ACC112 (cell line): ENCODE data around the gene AMBRA1.

Source experiments
- H2AFZ ChIP-seq: fragments of 200-600 bp; sonication (generic); one replicate; pipeline ENCODE4 v1.6.0; 2017; ENCODE audit warnings: antibody characterized with exemption, low read length; ENCODE audit not compliant: unreplicated experiment
- H3K27ac ChIP-seq: fragments of 200-600 bp; sonication (generic); 2 replicates; pipeline ENCODE4 v1.5.1; 2014; ENCODE audit warnings: low read depth, mild to moderate bottlenecking, antibody characterized with exemption, low read length, moderate library complexity
- H3K27me3 ChIP-seq: fragments of 200-600 bp; sonication (generic); 2 replicates; pipeline ENCODE4 v1.6.1; 2014; ENCODE audit warnings: mild to moderate bottlenecking, antibody characterized with exemption, low read length, moderate library complexity, mixed read lengths; ENCODE audit not compliant: insufficient read depth
- H3K36me3 ChIP-seq: fragments of 200-600 bp; sonication (generic); 2 replicates; pipeline ENCODE4 v1.6.1; 2016; ENCODE audit warnings: mild to moderate bottlenecking, antibody characterized with exemption, low read length, moderate library complexity, mixed read lengths; ENCODE audit not compliant: insufficient read depth
- H3K4me1 ChIP-seq: fragments of 200-600 bp; sonication (generic); one replicate; pipeline ENCODE4 v1.6.1; 2016; ENCODE audit warnings: low read length, mixed read lengths; ENCODE audit not compliant: insufficient read depth, unreplicated experiment, control insufficient read depth
- H3K4me3 ChIP-seq: fragments of 200-600 bp; sonication (generic); 2 replicates; pipeline ENCODE4 v1.5.1; 2014; ENCODE audit warnings: mild to moderate bottlenecking, low read depth, low read length
- H3K79me2 ChIP-seq: fragments of 200-600 bp; sonication (generic); one replicate; pipeline ENCODE4 v1.6.0; 2016; ENCODE audit warnings: low read length; ENCODE audit not compliant: control insufficient read depth, unreplicated experiment, insufficient read depth

The AMBRA1 gene

DNA sequence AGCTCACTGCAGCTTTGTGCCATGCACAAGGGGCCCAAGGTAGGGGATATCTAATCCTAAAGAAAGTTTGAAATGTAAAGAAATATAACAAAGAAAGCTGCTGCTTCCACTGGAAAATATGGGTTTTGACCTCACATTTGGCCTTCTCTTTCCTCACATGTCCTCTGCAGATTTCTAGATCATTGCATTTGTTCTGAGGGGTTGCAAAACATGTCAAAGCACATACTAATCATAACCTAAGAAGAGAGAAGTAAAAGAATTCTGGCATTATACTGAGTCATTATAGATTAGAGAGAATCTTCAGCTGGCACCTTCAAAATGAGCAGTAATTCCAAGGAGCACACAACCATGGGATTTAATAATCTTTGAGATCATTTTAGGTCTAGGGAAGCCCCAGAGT is 109.7 kb downstream of the AMBRA1 start:
- Histone ChIP-seq H3K27ac (no peak overlapping the region), H3K27me3 (no peaks in the 10 kb centered on the region), H2AFZ (no peak overlapping the region), H3K79me2 (no peaks in the 10 kb centered on the region), H3K36me3 (no peaks in the 10 kb centered on the region), H3K4me3 (no peak overlapping the region), H3K4me1 (no peaks in the 10 kb centered on the region)

DNA sequence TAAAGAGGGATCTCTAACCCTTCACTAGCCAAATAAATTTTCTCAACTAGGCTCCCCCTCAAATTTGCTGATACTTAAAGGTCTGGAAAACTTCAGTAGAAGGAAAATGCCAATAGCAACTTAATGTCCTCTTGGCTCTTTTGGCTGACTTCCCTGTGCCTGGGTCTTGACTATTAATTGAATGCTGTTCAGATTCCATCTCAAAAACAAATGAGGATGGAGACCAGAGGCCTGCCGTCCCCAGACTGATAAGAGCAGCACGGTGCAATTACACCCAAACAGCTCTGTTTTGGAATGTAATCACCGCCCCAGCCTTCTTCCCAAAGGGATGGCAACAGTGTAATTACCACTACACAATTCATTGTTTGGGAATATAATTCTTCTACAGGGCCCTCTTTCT is 112.9 kb downstream of the AMBRA1 start:
- Histone ChIP-seq H3K4me3 (no peak overlapping the region), H3K27ac (no peak overlapping the region), H3K36me3 (no peaks in the 10 kb centered on the region), H3K27me3 (no peaks in the 10 kb centered on the region), H3K79me2 (no peaks in the 10 kb centered on the region), H3K4me1 (no peaks in the 10 kb centered on the region), H2AFZ (no peak overlapping the region)

DNA sequence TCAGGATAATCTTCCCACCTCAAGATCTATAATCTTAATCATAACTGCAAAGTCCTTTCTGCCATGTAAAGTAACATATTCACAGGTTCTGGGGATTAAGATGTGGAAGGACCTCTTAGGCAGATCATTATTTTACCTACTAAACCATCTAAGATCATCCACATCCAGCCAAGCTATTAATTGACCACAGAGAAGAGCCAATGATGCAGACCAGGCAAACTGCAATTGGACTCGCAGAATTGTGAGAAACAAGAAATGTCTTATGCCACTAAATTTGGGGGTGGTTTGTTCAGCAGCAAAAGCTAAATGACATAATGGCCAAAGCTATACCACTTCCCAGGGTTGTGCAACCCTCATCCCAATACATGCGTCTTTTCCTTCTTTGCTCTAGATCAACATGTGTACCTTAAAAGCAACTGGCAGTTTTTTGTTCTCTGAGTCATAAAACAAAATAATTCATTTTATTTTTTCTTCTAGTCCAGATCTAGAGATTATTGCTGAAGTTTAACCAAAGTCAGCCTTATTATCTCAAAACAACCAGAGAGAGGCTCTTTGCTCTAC is 113.6 kb downstream of the AMBRA1 start:
- Histone ChIP-seq H3K4me1 (no peaks in the 10 kb centered on the region), H3K36me3 (no peaks in the 10 kb centered on the region), H2AFZ (no peak overlapping the region), H3K4me3 (no peak overlapping the region), H3K79me2 (no peaks in the 10 kb centered on the region), H3K27me3 (no peaks in the 10 kb centered on the region), H3K27ac (no peak overlapping the region)

DNA sequence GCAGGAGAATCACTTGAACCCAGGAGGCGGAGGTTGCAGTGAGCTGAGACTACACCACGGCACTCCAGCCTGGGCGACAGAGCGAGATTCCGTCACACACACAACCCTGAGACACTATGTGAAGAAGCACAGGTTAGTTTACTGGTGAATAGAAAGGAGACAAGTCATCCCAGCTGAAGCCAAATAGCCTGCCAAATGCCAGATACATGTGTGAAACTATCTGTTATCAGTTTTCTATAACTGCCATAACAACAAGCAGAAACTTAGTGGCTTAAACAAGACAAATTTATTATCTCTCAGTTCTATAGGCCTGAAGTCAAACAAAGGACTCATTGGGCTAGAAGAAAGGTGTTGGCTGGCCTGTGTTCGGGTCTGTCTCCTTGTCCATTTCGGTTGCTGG is 114.2 kb downstream of the AMBRA1 start:
- H3K27me3 ChIP-seq, result no peaks in the 10 kb centered on the region
- no peak overlapping the region for H3K4me3 ChIP-seq
- H3K27ac ChIP-seq, result no peak overlapping the region
- H3K4me1 ChIP-seq, result no peaks in the 10 kb centered on the region
- H3K36me3 ChIP-seq, result no peaks in the 10 kb centered on the region
- no peak overlapping the region for H2AFZ ChIP-seq
- no peaks in the 10 kb centered on the region for H3K79me2 ChIP-seq

DNA sequence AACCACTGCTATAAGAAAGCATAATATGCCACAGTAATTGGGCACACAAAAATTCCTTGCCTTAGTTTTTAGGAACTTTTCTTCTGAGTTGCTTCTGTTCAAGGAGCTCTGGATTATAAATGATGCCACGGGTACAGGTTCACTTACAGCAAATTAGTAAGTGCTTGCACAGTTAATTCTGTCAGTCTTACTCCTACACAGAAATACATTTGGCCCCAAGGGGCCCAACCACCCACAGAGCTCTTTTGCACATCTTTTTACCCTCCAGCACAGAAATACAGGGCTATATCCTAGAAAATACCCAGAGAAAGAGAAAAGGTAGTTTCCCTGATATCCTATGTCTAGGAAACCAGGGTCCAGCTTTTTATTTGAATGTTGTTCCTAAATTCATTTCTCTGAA is 115.6 kb downstream of the AMBRA1 start:
- H2AFZ ChIP-seq, result no peak overlapping the region
- H3K27me3 ChIP-seq, result no peaks in the 10 kb centered on the region
- no peak overlapping the region for H3K4me3 ChIP-seq
- no peaks in the 10 kb centered on the region for H3K79me2 ChIP-seq
- no peaks in the 10 kb centered on the region for H3K36me3 ChIP-seq
- peaks cover 1% of the 10 kb centered on the region for H3K4me1 ChIP-seq
- H3K27ac ChIP-seq, result no peak overlapping the region

DNA sequence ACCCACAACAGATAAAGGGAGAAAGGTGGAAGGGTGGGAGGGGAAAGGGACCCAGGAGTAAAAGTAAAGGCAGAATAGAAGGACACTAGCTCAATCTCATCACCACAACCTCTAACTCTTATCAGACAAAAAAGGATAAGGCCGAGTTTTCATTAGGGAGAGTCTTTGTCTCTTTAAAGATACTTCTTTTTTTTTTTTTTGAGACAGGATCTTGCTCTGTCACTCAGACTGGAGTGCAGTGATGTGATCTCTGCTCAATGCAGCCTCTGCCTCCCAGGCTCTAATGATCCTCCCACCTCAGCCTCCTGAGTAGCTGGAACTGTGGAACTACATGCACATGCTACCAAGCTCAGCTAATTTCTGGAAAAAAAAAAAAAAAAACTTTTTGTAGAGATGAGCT is 116.7 kb downstream of the AMBRA1 start:
- no peak overlapping the region for H2AFZ ChIP-seq

DNA sequence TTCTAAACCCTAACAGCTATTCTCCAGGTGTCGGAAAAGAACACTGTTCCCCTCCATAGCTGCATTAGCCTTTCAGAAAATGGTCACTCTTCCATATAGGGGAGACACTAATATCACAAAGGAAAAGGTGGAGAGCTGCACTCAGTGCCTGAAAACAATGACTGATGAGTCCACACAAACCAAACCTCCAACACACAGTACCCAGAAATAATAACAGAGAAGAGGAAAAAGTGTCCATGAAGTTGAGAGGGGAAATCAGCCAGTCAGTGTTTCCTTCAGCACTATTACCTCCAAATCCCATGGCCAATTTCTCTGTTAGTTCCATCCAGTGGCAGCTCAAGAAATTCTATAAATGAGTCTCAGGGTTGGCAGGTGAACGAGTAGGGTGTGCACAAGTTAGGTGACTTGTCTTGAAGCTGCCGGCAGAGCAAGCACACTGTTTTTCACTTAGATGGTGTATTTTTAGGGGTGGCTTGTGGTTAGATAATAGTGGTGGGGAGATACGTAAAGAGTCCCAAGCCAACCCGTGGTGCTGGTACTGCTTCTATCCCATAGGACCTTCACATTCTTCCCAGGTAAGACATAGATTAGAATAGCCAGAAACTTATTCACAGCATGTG is 117.8 kb downstream of the AMBRA1 start:
- no peaks in the 10 kb centered on the region for H3K27me3 ChIP-seq
- H3K36me3 ChIP-seq, result no peaks in the 10 kb centered on the region
- H3K4me1 ChIP-seq, result peaks cover 23% of the 10 kb centered on the region
- H3K79me2 ChIP-seq, result no peaks in the 10 kb centered on the region
- H2AFZ ChIP-seq, result no peak overlapping the region
- H3K27ac ChIP-seq, result no peak overlapping the region
- no peak overlapping the region for H3K4me3 ChIP-seq

More for the DNA sequence above, 116.7 kb downstream of the AMBRA1 start:
- peaks cover 12% of the 10 kb centered on the region for H3K4me1 ChIP-seq
- H3K79me2 ChIP-seq, result no peaks in the 10 kb centered on the region
- no peaks in the 10 kb centered on the region for H3K27me3 ChIP-seq
- H3K36me3 ChIP-seq, result no peaks in the 10 kb centered on the region
- no peak overlapping the region for H3K4me3 ChIP-seq
- no peak overlapping the region for H3K27ac ChIP-seq

DNA sequence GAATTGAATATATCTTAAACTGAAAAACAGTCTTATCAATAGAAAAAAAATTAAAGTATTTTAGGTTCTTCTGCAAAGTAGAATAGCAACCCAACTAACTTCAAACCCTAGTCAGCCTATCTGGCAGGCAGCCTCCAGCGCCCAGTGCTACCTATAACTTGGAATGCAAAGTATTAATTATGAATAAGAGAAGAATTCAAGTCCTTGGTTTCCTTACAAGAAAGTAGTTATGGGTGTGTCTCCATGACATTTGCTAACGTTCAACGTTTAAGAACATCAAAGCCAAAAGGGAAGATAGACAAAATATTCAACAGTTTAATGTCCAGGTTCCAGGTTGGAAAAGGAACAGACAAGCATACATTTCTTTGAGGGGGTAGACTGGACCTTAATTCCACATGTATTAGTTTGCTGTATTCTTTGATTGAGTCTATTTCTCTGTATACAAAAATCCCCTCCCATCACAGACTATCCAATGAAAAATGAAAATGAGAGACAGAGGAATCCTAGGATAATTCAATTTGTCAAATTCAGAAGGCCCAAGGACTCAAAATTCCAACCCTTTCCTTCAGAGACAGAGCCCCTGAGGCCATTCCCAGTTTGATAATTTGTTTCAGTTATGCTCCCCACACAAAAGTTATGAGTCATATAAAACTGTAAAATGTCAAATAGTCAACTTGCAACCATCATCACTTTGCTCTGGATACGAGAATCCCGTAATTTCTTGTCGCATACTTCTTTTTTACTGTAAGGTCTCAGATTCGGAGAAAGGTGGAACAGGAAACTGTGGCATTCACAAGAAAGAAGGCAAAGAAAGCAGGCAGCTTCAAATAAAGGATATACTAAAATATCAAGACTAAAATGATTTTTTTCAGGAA is 118.5 kb downstream of the AMBRA1 start:
- H3K4me3 ChIP-seq, result no peak overlapping the region
- H3K27me3 ChIP-seq, result no peaks in the 10 kb centered on the region

DNA sequence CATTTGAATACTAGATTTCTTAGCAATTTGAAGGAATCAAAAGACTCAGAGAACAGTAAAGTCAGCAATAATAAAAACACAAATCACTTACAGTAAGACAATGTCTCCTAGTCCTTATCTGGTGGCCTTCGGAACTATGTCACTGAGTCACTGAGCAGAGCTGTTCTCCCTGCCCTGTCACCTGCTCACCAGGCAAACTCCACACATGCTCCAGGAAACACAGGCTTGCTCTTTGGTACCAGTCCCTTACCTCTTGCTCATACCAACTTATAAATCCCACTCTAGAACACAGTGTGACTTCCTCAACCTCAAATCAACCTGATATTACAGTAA is 121.2 kb downstream of the AMBRA1 start:
- Histone ChIP-seq H3K4me3 (no peak overlapping the region), H3K79me2 (no peaks in the 10 kb centered on the region), H3K27ac (no peak overlapping the region), H2AFZ (no peak overlapping the region), H3K27me3 (no peaks in the 10 kb centered on the region), H3K4me1 (peaks cover 31% of the 10 kb centered on the region), H3K36me3 (no peaks in the 10 kb centered on the region)

More for the DNA sequence above, 118.5 kb downstream of the AMBRA1 start:
- H3K4me1 ChIP-seq, result peaks cover 28% of the 10 kb centered on the region
- H3K27ac ChIP-seq, result no peak overlapping the region
- H3K79me2 ChIP-seq, result no peaks in the 10 kb centered on the region
- H2AFZ ChIP-seq, result no peak overlapping the region
- no peaks in the 10 kb centered on the region for H3K36me3 ChIP-seq

DNA sequence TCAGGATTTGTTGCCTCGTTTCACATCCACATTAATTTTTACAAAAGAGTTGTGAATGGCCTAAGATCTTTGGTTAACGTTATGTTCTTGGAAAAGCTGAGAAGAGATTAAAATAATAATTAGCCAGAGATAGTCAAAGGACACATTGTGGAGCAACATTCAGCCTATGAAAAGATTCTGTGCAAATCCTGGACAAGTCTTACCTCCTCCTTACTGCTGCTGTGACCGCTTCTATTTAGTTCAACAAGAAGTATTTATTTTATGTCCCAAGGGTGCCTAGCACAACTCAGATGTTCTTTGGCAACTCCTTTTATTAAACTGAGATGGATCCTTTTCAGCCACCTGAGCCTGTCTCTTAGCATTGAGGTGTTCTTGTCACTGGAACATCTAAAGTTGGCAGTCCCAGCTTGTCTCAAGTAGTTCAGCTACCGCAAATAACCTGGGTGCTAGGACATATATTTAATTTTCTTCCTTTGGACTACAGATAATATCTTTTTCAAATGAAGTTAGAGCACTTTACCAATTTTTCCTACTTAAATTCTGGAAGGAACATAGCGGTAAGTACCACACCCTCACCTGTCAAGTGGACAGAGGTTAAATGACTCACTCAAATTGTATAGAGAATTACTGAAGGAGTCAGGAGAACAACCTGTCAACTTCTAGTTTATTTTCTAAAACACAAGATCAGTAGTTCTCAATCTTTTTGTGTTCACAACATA is 121.7 kb downstream of the AMBRA1 start:
- peak overlapping the region; percentile 12; the same call in 1 of the 2 replicates for H3K27ac ChIP-seq
- H3K79me2 ChIP-seq, result no peaks in the 10 kb centered on the region
- H3K4me1 ChIP-seq, result peaks cover 31% of the 10 kb centered on the region
- H3K27me3 ChIP-seq, result no peaks in the 10 kb centered on the region
- no peak overlapping the region for H2AFZ ChIP-seq
- no peaks in the 10 kb centered on the region for H3K36me3 ChIP-seq
- no peak overlapping the region for H3K4me3 ChIP-seq
